Aortic smooth muscle cell (primary cell): ENCODE results near the gene OR5P2. TPM values are rescaled to one million over a fixed set of nuclear protein-coding genes. Genes with fewer than 3 reads are reported as not detected.

Experiments used
- total RNA-seq: library from RNA; depleted of rRNA; stranded (reverse); fragments of >200 nt; gene quantifications from 2 replicates; pipeline ENCODE4 v1.2.3, GENCODE V29; 2014

The OR5P2 gene
- not detected in 2 replicates for total RNA-seq

GRCh38 chr11:7796842-7797241 is at the start of gene OR5P2:
Gene OR5P2 (minus strand): TSS chr11:7796942. CDS start chr11:7796942, 0 bp downstream.

GRCh38 chr11:7830740-7831139 is 34.0 kb upstream of the OR5P2 start, which contains the start of gene OR5P3:
Gene OR5P3 (minus strand): TSS chr11:7830840.

Other genes starting within 250 kb of the OR5P2 start
- gene CYB5R2, start 123.4 kb downstream of the OR5P2 start, total RNA-seq = 4.0 and 4.6 TPM in 2 replicates
- not detected in 2 replicates for gene OVCH2, start 90.5 kb downstream of the OR5P2 start, total RNA-seq
- gene OR5P3, start 33.9 kb upstream of the OR5P2 start, total RNA-seq = not detected in 2 replicates
- not detected in 2 replicates for gene OR10A6, start 134.3 kb upstream of the OR5P2 start, total RNA-seq
- gene OR10A3, start 144.8 kb upstream of the OR5P2 start, total RNA-seq = not detected in 2 replicates
- gene NLRP10, start 168.5 kb upstream of the OR5P2 start, total RNA-seq = 0.75 and 1.7 TPM in 2 replicates
- gene EIF3F, start 190.4 kb upstream of the OR5P2 start, total RNA-seq = 185 and 208 TPM in 2 replicates